GM21423 (cell line): ENCODE measurements around the gene DUSP7.

Source experiments
- ATAC-seq: cut with Tn5 transposase; IDR thresholded peaks from one replicate; pipeline ENCODE4 v1.9.1; 2021; ENCODE audit warnings: mild to moderate bottlenecking, moderate library complexity; ENCODE audit not compliant: unreplicated experiment

DUSP7 gene

DNA sequence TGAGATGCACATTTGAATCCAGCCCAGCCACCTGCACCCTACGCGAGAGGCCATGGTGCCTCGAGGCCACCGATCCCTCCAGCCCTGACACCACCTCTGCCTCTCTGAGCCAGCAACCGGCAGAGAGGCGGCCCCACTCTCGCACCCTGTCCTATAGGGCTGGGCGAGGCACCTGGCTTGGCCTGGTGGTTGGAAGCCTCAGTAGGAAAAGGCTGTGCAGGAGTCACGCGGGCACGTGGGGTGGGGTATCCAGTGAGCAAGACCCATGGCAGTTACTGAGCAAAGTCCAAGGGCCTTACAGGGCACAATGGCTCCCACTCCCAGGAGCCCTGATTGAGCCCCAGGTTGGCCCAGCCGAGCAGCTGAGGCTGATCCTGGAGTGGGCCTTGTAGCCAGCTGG is 12.4 kb upstream of the DUSP7 start:
- ATAC-seq = no peak

GRCh38 chr3:52068055-52068571 is 11.7 kb upstream of the DUSP7 start:
- ATAC-seq = no peak

DNA sequence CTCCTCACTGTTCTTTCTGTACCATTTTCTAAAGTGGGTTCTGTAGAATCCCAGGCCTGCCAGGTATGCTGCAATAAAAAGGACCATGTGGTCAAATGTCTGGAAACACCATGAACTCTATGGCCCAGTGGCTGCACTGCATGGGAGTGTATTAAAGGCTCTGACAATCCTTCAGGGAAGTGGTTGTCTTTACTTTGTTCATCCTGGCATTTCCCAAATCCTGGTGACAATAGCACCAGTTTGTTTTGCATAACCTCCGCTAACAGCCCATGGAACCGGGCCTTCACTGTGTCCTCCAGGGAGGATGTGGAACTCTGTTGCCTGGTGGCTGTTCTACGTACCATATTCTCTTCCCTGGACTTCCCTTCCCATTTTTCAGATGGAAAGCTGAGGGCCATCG is 11.2 kb upstream of the DUSP7 start:
- ATAC-seq = no peak

DNA sequence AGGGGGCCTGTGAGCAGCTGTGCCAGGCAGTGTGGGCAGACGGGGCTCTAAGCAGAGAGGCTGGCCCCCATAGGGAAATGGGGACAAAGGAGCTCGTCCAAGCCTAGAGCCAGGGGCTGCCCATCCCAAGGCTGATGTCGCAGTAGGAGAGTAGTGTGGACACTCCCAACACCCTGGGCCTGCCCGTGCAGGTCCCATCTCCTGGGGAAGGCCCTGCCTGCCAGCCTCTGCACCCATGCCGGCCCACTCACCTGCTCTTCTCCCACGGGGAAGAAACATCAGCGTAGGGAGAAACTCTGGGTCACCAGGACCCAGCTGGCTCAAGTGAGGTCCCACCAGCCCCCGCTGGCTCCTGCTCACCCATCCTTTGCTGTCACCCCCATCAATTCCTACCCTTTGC is 10.7 kb upstream of the DUSP7 start:
- no peak for ATAC-seq

GRCh38 chr3:52065264-52065756 is 8.9 kb upstream of the DUSP7 start:
- no peak for ATAC-seq

- ATAC-seq = no peak
Measured at GRCh38 chr3:52064561-52064960, 8.2 kb upstream of the DUSP7 start.

DNA sequence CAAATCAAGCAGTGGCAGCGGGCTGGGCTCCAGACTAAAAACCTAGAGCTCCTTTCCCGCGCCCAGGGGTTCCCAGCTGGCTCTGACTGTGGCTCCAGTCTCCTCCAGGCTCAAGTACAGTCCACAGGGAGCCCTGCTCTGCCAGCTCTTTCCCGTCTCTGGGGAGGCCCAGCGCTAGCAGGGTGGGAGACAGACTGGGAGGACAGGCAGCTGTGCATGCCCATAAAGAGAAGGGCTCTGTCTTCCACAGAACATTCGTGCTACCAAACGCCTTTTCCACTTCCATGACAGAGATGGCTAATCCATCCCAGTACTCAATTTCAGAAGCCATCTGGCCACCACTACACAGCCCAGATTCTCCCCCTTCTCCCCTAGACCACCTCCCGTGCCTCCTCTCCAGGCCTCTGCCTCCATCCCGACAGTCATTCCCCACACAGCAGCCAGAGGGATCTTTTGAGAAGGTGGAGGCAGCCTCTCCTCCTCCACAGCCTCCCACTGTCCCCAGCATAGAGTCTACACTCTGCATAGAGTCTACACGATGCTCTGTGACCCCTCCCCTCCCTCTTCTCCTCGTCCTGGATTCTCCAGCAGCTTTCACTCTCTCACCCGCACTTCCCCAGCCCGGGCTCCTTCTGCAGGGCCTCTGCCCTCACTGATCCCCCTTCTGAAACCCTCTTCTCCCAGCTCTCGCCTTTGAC is 6.8 kb upstream of the DUSP7 start:
- no peak for ATAC-seq

DNA sequence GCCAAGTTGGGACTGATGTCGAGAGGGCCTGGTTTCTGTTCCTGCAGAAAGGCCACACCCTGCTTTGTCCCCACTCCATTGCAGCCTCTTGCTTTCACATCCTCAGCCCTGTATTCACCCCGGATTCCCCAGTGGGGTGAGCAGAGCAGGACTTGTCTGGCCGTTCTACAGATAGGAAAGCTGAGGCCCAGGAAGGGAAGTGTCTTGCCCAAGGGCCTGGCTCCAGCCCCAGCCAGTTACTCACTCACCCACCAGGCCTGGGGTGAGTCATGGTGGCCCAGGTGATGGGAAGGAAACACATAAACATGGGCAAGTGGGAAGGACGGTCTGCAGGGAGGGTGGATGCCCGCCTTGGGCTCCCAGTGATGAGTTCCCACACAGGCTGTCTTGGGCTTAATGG is 6.1 kb upstream of the DUSP7 start:
- ATAC-seq = no peak

- no peak for ATAC-seq
Measured at GRCh38 chr3:52061121-52061910, 4.9 kb upstream of the DUSP7 start.

DNA sequence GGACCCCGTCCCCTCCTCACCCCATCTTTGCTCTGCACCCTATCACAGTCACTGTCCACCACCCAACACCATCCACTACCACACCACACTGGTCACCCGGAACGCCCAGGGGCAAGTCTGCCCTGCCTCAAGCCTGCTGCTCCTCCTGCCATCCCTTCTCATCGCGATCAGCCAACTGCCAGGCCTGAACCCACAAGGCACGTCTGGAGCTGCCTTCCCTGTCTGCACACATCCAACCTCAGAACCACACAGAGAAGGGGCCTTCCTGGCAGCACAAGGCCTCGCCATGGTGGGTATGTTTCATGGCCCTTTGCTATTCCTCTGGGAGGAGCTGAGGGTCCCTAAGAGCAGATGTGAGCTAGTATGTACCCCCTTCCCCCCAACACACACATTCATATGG is 3.4 kb upstream of the DUSP7 start:
- ATAC-seq = no peak

DNA sequence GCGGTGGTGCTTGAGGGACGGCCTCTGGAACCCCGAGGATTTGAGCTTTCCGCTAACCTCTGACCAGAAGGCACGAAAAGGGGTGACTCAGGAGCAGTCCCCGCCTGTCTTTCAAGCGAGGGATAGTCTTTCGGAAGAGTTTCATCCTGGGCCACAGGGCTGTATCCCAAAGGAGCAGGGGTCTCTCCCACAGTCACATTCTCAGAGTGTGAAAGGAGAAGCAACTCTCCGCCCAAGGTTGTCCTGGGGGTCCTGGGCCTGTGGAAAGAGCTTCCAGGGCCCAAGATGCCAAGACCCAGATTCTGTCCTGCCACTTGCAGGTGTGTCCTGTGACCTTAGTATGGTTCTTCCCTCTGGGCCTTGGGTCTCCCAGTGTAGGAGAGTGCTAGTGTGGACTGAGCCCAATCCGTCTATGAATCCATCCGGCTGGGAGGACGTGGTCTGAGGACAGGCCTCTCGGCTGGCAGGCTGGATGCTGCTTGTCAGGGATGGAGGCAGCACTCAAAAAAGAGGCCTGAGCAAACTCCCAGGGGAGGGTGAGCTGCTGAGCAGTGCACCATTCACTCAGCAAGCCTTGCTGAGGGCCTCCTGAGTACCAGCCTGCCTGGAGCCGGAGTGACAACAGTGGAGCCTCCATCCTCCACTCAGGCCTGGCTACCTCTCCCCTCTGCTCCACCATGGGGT is 1.6 kb upstream of the DUSP7 start:
- ATAC-seq = no peak

DNA sequence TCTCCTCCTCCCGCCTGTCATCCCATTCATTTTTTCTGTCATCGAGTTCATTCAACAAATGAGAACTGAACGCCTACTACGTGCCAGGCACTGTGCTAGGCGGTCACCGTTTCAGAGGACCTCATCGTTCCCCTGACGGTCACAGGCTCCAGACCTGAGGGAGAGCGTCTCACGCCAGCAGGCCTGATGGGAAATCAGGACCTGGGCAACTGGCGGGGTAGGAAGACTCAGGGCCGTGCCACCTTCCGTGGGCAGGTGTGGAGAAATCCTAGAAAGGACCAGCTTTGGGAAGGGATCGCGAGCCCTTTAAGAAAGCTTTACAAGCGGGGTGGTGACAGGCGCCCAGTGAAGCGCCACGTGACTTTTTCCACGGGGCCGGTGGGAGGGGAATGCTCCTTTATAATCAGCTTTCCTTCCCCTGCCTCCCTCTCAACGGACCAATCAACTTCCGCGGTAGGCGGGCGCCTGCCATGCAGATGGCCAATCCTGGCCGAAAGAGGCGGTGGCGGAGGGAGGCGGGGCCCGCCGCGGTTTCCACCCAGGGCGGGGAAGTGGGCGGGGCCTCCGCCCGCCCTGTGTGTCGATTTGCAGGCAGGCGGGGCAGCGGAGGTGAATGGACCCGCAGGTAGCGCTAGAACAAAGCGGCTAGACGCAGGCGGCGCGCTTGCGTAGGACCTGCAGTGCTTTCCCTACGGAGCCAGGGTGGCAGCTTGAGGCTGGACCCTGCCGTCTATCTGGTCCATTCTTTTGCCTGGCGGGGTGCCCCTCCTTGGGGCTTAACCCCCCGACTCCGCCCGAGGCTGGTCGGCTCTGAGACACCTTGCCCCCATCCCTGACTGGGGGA is 819 bp upstream of the DUSP7 start:
- ATAC-seq = peak; percentile 72

DNA sequence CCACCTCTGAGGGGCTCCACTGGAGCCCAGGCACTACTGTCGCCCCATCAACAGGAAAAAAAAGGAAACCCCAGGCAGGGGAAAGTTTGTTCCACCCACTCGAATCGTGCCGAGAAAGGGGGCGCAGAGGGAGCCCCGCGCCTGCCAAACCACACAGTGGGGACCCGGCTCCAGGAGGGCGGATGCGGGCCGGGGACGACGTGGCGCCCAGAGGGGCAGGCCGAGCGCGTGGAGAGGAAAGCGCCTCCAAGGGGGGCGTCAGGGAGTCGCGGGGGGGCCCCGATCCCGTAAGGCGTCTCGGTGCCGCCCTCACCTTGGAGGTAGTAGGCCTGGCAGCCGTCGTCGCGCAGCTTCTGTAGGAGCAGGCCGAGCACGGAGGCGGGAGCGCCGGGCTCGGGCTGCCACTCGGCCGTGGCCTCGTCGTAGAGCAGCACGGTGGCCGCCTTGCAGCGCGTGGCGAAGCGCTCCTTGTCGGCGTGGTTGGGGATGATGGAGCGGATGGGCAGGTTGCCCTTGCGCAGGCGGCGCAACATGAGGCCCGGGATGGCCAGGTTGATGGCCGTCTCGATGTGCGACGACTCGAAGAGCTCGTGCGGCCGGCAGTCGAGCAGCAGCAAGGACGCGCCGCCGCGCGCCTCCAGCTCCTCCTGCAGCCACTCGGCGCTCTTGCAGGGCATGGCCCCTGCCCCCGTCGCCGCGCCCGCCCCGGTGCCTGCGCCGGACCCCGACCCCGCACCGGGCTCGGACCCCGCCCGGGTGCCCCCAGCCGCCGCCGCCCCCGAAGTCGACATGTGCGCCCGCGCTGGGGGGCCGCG is 627 bp downstream of the DUSP7 start:
- ATAC-seq = peak; percentile 4

- no peak for ATAC-seq
Measured at GRCh38 chr3:52054661-52055511, 1.5 kb downstream of the DUSP7 start.

- no peak for ATAC-seq
Measured at GRCh38 chr3:52053307-52054304, 2.8 kb downstream of the DUSP7 start.

DNA sequence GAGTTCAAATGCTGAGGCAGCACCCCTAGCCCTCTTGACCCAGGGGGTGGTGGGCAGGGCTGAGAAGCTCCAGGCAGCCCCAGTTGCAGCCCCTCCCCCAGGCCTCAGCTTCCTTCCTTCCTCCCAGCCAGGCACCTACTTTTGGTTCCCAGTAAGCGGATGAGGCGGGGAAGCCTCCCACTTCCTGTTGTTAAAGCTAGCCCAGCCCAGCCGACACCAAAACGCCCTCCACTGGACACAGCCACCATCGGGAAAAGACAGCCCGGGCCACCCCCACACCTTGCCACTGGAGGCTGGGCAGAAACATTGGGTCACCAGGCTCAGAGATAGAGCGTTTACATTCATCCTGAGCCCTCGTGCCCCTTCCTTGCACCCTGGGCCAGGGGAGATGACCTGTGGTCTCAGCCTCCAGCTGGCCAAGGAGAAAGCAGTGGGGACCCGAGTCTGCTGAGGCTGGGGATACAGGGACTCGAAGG is 3.5 kb downstream of the DUSP7 start:
- no peak for ATAC-seq

- no peak for ATAC-seq
Measured at GRCh38 chr3:52051444-52051843, 4.9 kb downstream of the DUSP7 start.

- ATAC-seq = no peak
Measured at GRCh38 chr3:52050571-52050970, 5.8 kb downstream of the DUSP7 start.
